Hepatocyte (in vitro differentiated cells): ENCODE measurements around the gene SLC16A3. TPM values are rescaled to one million over a fixed set of nuclear protein-coding genes. Genes with fewer than 3 reads are reported as not detected.
A peak's percentile ranks its signal among the peaks of the same experiment; 100 is the strongest.

Experiments
- DNase-seq: peaks from one replicate; pipeline ENCODE4 v3.0.0-alpha.2; 2016; ENCODE audit warnings: low spot score
- H2AFZ ChIP-seq: fragments of 200-600 bp; sonication (generic); 2 replicates; pipeline ENCODE4 v1.6.0; 2016; ENCODE audit warnings: antibody characterized with exemption, mild to moderate bottlenecking
- H3K27ac ChIP-seq: fragments of 200-600 bp; sonication (generic); 2 replicates; pipeline ENCODE4 v1.5.1; 2016; ENCODE audit warnings: mild to moderate bottlenecking
- H3K27me3 ChIP-seq: fragments of 200-600 bp; sonication (generic); 2 replicates; pipeline ENCODE4 v1.6.1; 2016
- H3K36me3 ChIP-seq: fragments of 200-600 bp; sonication (generic); replicated peaks from 2 replicates; pipeline ENCODE4 v1.5.1; 2016; ENCODE audit warnings: low read depth; ENCODE audit not compliant: insufficient read depth
- H3K4me1 ChIP-seq: fragments of 200-600 bp; sonication (generic); 2 replicates; pipeline ENCODE4 v1.5.1; 2016; ENCODE audit warnings: mild to moderate bottlenecking, moderate library complexity; ENCODE audit not compliant: insufficient read depth
- H3K4me2 ChIP-seq: fragments of 200-600 bp; sonication (generic); 2 replicates; pipeline ENCODE4 v1.6.0; 2016
- H3K4me3 ChIP-seq: fragments of 200-600 bp; sonication (generic); 2 replicates; pipeline ENCODE4 v1.5.1; 2016; ENCODE audit warnings: mild to moderate bottlenecking
- H3K79me2 ChIP-seq: fragments of 200-600 bp; sonication (generic); 2 replicates; pipeline ENCODE4 v1.6.0; 2017; ENCODE audit warnings: mild to moderate bottlenecking
- H3K9me2 ChIP-seq: fragments of 200-600 bp; sonication (generic); replicated peaks from 2 replicates; pipeline ENCODE4 v1.6.0; 2017; ENCODE audit warnings: mild to moderate bottlenecking; ENCODE audit not compliant: insufficient read depth
- H3K9me3 ChIP-seq: fragments of 200-600 bp; sonication (generic); 2 replicates; pipeline ENCODE4 v1.5.1; 2016; ENCODE audit warnings: low read depth, mild to moderate bottlenecking
- H4K20me1 ChIP-seq: fragments of 200-600 bp; sonication (generic); 2 replicates; pipeline ENCODE4 v1.6.0; 2016; ENCODE audit warnings: mild to moderate bottlenecking; ENCODE audit not compliant: insufficient read depth, poor library complexity, severe bottlenecking
- CTCF ChIP-seq: fragments of 200-600 bp; sonication (generic); IDR thresholded peaks from 2 replicates; pipeline ENCODE4 v1.5.1; 2016; ENCODE audit warnings: antibody characterized with exemption, mild to moderate bottlenecking; ENCODE audit not compliant: poor library complexity
- EZH2 ChIP-seq: fragments of 200-600 bp; sonication (generic); IDR thresholded peaks from 2 replicates; pipeline ENCODE4 v1.6.1; 2016; ENCODE audit warnings: antibody characterized with exemption, mild to moderate bottlenecking, borderline replicate concordance
- EZH2phosphoT487 ChIP-seq: fragments of 200-600 bp; sonication (generic); IDR thresholded peaks from one replicate; pipeline ENCODE4 v1.6.1; 2018; ENCODE audit warnings: antibody characterized with exemption, mild to moderate bottlenecking, low read depth, moderate library complexity; ENCODE audit not compliant: unreplicated experiment, severe bottlenecking
- WGBS: methylation state at CpG from one replicate; pipeline ENCODE4 v1.1.6; 2016; ENCODE audit warnings: low lambda C conversion rate; ENCODE audit errors: missing lambda C conversion rate; 5-methylcytosine and 5-hydroxymethylcytosine counted together
- polyA plus RNA-seq: library from polyadenylated mRNA; unstranded; fragments of >200 nt; fragmentation: Nextera tagmentation; extraction: Ambion mirVana; gene quantifications from 2 replicates; pipeline ENCODE4 v1.2.1, GENCODE V29; 2016
- total RNA-seq: library from RNA; depleted of rRNA; stranded (reverse); fragments of >200 nt; gene quantifications from 2 replicates; pipeline ENCODE4 v1.2.3, GENCODE V29; 2014

SLC16A3 gene
- total and polyA plus RNA-seq, 2 experiments from 2014 or later = 125 to 290 TPM

DNA sequence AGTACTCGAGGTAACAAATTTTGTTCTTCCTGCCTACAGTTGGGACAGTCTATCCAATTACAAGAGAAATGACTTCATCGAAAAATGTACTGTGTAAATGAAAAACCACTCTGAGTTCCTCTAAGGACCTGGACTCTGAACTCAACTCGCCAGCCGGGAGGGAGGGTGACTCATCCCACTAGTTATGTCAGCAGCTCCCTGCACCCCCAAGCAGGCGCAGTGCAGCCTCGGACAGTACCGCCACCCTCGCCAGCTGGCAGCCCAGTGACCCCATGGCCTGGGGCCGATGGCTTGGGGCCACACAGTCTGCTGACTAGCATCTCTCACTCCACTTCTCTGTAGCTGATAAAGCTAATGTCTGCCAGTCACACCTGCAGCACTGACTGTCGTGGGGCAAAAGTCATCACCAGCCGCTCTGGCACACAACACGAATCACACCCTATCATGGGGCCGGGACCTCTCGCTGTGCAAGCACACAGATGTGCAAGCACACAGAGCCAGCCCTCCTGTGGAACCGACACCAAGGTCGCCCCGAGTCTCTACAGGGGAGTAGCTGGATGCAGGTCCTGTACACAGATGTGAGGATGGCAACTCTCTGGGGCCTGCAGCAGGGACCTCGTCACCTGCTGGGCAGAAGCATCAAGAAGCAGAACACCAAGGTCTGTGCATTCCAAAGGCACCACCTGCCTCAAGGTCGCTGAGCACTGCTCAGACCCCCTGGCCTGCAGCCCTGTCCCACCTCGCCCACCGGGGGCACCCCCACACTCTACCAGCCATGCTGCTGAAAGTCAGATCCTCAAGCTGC is 38.9 kb downstream of the SLC16A3 start:
- peaks cover 63% of the 10 kb centered on the region for H3K4me1 ChIP-seq
- peaks cover 99% of the 10 kb centered on the region for H4K20me1 ChIP-seq
- TF ChIP-seq EZH2 (no peak), EZH2phosphoT487 (no peak), CTCF (no peak)
- no peak overlapping the region for H3K4me3 ChIP-seq
- H3K9me3 ChIP-seq = no peaks in the 10 kb centered on the region
- no peaks in the 10 kb centered on the region for H3K9me2 ChIP-seq
- H3K27me3 ChIP-seq = no peaks in the 10 kb centered on the region
- peaks cover 96% of the 10 kb centered on the region for H3K79me2 ChIP-seq
- H3K36me3 ChIP-seq = no peaks in the 10 kb centered on the region
- peak overlapping the region; percentile 99 for H3K4me2 ChIP-seq
- DNase-seq = peak; percentile 95
- H2AFZ ChIP-seq = no peak overlapping the region
- WGBS = 31% methylated on average over 21 of the region's 21 CpGs
- peak overlapping the region; percentile 100 for H3K27ac ChIP-seq

- Histone ChIP-seq H3K36me3 (no peaks in the 10 kb centered on the region), H3K9me3 (no peaks in the 10 kb centered on the region), H3K4me3 (no peak overlapping the region), H3K4me2 (peak overlapping the region; percentile 99), H3K79me2 (peaks cover 91% of the 10 kb centered on the region), H3K9me2 (no peaks in the 10 kb centered on the region), H2AFZ (no peak overlapping the region), H3K4me1 (peaks cover 69% of the 10 kb centered on the region), H3K27ac (peak overlapping the region; percentile 100), H3K27me3 (no peaks in the 10 kb centered on the region), H4K20me1 (peaks cover 84% of the 10 kb centered on the region)
- TF ChIP-seq EZH2 (no peak), CTCF (no peak), EZH2phosphoT487 (no peak)
- no peak for DNase-seq
- 72% methylated on average over 10 of the region's 10 CpGs for WGBS
Observed at GRCh38 chr17:82269138-82269881, 40.5 kb downstream of the SLC16A3 start.

GRCh38 chr17:82269882-82270500 is 41.1 kb downstream of the SLC16A3 start:
- Histone ChIP-seq H3K9me3 (no peaks in the 10 kb centered on the region), H3K4me1 (peaks cover 73% of the 10 kb centered on the region), H3K79me2 (peaks cover 86% of the 10 kb centered on the region), H3K36me3 (no peaks in the 10 kb centered on the region), H4K20me1 (peaks cover 77% of the 10 kb centered on the region), H3K27ac (peak overlapping the region; percentile 100), H3K9me2 (no peaks in the 10 kb centered on the region), H3K27me3 (no peaks in the 10 kb centered on the region), H3K4me3 (no peak overlapping the region), H3K4me2 (peak overlapping the region; percentile 99), H2AFZ (no peak overlapping the region)
- no peak for DNase-seq
- 87% methylated on average over 13 of the region's 13 CpGs for WGBS
- TF ChIP-seq CTCF (no peak), EZH2 (no peak), EZH2phosphoT487 (no peak)
